Measurements from ENCODE around the gene STARD10. TPM values are rescaled to one million over a fixed set of nuclear protein-coding genes. Genes with fewer than 3 reads are reported as not detected.

STARD10 gene
- total and polyA plus RNA-seq, 10 donors = 19.7 to 46.7 (median 27.9) TPM

DNA sequence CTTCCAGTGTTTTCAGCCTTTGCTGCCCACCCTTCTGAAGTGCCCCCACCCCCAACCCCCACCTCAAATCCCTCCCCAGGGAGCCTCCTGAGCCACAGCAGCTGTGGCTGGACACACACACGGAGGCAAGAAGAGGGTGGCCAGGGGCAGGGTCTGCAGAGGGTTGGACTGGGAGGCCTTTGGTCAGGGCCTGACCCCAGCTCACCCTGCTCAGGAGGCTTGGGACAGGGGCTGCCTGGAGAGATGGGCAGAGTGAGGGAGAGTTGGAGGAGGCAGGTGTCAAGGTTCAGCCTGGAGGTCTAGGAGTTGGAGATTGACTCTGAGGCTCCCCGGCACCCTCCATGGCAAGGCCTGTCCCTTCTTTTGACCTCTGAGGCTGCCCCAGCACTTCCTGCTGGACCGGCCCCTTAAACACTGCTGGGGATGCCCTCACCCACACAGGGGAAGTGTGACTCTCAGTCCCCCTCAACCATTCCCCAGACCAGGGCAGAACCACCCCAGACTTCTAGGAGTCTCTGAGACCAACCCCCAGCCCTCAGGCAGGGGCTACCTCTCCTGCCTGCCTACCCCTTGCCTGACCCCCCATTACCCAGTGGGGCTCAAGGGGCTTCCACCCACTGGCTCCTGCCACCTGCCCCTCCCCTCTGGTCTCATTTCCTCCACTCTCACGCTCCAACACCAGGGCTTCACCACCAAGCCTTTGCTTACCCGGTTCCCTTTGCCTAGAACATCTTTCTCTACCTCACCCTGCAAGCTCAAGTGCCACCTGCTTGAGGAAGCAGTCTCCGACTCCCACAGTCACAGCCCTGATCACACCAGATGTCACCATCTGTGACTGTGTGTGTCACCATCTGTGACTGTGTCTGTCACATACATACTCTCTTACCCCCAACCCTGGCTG is 50.3 kb downstream of the STARD10 start:
- Histone ChIP-seq H3K4me3 (peak overlapping the region in 1 of 8 donors; percentile 19), H3K4me1 (peaks cover 63 to 100% (median 92%) of the 10 kb centered on the region in 6 donors), H3K27me3 (replicated peaks in 1 of 7) (no peaks in the 10 kb centered on the region), H3K27ac (peak overlapping the region; percentile 70 to 96 (median 94)), H3K36me3 (peaks cover 0 to 13% (median 0%) of the 10 kb centered on the region in 6 donors), H3K9me3 (no peaks in the 10 kb centered on the region)
- intact Hi-C loops (cut with DNase I; ENCODE audit: low total_unique reads) = no loop called here
- TF ChIP-seq, protein P1, sequence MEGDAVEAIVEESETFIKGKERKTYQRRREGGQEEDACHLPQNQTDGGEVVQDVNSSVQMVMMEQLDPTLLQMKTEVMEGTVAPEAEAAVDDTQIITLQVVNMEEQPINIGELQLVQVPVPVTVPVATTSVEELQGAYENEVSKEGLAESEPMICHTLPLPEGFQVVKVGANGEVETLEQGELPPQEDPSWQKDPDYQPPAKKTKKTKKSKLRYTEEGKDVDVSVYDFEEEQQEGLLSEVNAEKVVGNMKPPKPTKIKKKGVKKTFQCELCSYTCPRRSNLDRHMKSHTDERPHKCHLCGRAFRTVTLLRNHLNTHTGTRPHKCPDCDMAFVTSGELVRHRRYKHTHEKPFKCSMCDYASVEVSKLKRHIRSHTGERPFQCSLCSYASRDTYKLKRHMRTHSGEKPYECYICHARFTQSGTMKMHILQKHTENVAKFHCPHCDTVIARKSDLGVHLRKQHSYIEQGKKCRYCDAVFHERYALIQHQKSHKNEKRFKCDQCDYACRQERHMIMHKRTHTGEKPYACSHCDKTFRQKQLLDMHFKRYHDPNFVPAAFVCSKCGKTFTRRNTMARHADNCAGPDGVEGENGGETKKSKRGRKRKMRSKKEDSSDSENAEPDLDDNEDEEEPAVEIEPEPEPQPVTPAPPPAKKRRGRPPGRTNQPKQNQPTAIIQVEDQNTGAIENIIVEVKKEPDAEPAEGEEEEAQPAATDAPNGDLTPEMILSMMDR (IDR thresholded peaks at IDR 0.05 in 8 of 11, conservative IDR thresholded peaks at IDR 0.05 in 3 of 11) = peak in 1 of 11 experiments; percentile 7
- TF ChIP-seq POLR2A (IDR thresholded peaks at IDR 0.05) (peak in 1 of 3 donors; percentile 48), POLR2AphosphoS5 (IDR thresholded peaks at IDR 0.05) (peak; percentile 38 to 83 (median 76))
- WGBS, 5 donors = 44 to 67% (median 52%) methylated on average over 5 to 6 of the region's 6 CpGs
- DNase-seq = peak; percentile 83

DNA sequence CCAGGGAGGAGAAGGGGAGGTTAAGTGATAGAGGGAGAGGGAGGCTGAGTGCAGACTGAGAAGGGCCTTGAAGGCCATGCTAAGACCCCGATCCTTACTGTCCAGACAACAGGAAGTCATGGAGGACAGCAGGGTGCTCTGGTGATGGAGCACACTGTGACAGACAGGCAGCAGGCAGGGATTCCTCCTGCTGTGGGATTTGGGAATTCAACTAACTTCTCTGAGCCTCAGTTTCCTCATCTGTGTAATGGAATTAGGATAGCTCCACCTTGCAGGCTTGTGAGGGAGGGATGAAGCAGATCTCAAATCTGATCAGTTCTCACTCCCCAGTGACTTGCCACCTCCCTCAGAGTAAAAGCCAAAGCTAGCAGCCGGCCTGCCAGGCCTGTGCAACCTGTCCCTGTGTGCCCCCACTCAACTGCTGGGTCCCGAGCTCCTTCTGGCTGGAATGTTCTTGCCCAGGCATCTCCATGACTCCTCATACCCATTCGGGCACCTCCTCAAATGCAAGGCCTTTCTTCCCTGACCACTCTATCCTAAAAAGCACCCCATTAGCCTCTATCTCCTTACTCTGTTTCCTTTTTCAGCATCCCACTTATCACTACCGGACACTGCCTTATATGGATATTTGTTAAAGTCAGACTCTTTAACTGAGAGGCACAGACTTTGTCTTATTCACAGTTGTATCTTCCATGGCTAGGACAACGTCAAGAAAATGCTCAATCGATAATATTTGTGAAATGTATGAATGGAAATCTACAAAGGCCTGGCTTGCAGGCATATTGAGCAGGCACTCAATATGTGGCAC is 51.1 kb downstream of the STARD10 start:
- intact Hi-C loops (cut with DNase I; ENCODE audit: low total_unique reads) = no loop called here
- peaks cover 66 to 100% (median 98%) of the 10 kb centered on the region in 6 donors for H3K4me1 ChIP-seq
- peak; percentile 68 for DNase-seq
- no peaks in the 10 kb centered on the region for H3K9me3 ChIP-seq
- H3K27me3 ChIP-seq (replicated peaks in 1 of 7) = no peaks in the 10 kb centered on the region
- WGBS, 5 donors = 83 to 88% (median 85%) methylated on average over 7 of the region's 7 CpGs
- TF ChIP-seq POLR2A (IDR thresholded peaks at IDR 0.05) = no peak
- TF ChIP-seq, protein P1 (IDR thresholded peaks at IDR 0.05 in 8 of 11, conservative IDR thresholded peaks at IDR 0.05 in 3 of 11) = no peak
- TF ChIP-seq POLR2AphosphoS5 (IDR thresholded peaks at IDR 0.05) = no peak
- H3K27ac ChIP-seq = peak overlapping the region; percentile 70 to 96 (median 94)
- H3K36me3 ChIP-seq = peaks cover 0 to 7% (median 0%) of the 10 kb centered on the region in 6 donors
- peak overlapping the region in 1 of 8 donors; percentile 64 for H3K4me3 ChIP-seq

DNA sequence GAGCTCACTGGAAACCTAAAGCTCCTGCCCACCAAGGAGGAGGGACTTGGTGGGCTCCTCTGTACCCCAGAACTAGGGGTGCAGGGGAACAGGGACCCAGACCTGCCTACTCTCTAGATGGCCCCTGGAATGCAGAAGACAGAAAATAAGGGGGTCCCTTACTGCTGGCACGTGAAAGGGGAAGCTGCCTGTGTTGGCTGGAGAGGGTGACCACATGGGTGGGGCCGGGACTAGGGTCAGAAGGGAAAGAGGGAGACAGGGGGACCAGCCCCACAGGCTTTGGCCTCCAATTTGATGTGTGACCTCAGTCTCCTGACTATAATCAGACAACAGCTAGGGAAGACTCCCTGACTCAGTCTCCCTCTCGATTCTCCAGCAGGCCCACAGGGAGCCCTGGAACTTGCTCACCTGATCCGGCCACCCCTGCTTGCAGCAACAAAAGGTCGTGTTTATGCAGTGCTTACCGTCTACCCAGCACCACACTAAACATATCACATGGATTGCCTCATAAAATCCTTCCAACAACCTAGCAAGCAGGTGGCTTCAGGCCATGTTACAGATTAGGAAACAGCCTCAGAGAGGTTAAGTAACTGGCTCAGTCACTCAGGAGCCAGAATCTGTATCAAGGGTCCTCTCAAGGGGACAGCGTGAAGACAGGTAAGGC is 51.9 kb downstream of the STARD10 start:
- peaks cover 74 to 100% (median 98%) of the 10 kb centered on the region in 6 donors for H3K4me1 ChIP-seq

More for the DNA sequence above, 51.9 kb downstream of the STARD10 start:
- Histone ChIP-seq H3K27me3 (replicated peaks in 1 of 7) (no peaks in the 10 kb centered on the region), H3K9me3 (no peaks in the 10 kb centered on the region), H3K27ac (peak overlapping the region; percentile 69 to 96 (median 94)), H3K36me3 (peaks cover 0 to 10% (median 0%) of the 10 kb centered on the region in 6 donors), H3K4me3 (peak overlapping the region in 1 of 8 donors; percentile 64)
- intact Hi-C loops (cut with DNase I; ENCODE audit: low total_unique reads) = no loop called here
- TF ChIP-seq POLR2A (IDR thresholded peaks at IDR 0.05) = no peak
- TF ChIP-seq, protein P1 (IDR thresholded peaks at IDR 0.05 in 8 of 11, conservative IDR thresholded peaks at IDR 0.05 in 3 of 11) = no peak
- no peak for TF ChIP-seq POLR2AphosphoS5 (IDR thresholded peaks at IDR 0.05)
- WGBS, 5 donors = 48 to 67% (median 51%) methylated on average over 6 to 7 of the region's 7 CpGs
- DNase-seq = peak; percentile 76

Data from spleen (tissue), 11 donors.